ENCODE results near the gene PITX1. TPM values are rescaled to one million over a fixed set of nuclear protein-coding genes. Genes with fewer than 3 reads are reported as not detected.

The PITX1 gene
- total and polyA plus RNA-seq, 9 donors, result 0.11 to 3.1 (median 0.51) TPM; not detected in 1

DNA sequence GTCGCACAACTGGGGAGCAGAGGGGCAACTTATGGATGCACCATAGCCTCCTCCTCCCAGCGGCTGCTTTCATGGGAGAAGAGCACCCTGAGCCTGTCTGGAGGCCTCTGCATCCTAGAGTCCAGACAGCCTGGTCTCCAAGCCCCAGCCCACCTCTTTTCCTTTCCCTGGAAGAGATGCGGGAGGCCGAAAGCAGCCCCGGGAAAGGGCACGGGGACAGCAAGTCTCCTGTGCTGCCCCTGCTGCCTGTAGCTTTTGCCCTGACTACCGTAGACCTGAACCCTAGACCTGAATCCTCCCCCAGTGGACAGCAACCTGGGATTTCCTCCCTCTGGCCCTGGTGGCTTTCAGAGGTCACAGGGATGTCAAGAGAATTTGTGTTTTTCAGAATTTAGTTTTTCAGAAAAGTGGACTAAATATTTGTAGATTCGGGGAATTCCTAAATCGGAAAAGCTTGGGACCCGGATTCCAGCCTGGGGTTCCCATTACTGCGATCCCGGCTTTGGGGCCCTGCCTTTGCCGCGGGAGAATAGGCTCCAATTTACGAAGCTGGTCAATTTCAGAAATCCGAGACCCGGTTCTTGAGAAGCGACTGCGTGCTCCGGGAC is 4.3 kb upstream of the PITX1 start:
- no peak for DNase-seq
- Histone ChIP-seq H3K4me1 (ENCODE audit: insufficient read depth) (peaks cover 8% of the 10 kb centered on the region), H3K27me3 (no peaks in the 10 kb centered on the region), H3K4me3 (no peak overlapping the region), H3K27ac (no peak overlapping the region), H3K36me3 (no peaks in the 10 kb centered on the region), H3K9me3 (no peaks in the 10 kb centered on the region)
- intact Hi-C loops (cut with DNase I), result no loop called here
- 21 to 27% (median 24%) methylated on average over 18 to 20 of the region's 20 CpGs for WGBS, 3 donors
- TF ChIP-seq, protein P1, sequence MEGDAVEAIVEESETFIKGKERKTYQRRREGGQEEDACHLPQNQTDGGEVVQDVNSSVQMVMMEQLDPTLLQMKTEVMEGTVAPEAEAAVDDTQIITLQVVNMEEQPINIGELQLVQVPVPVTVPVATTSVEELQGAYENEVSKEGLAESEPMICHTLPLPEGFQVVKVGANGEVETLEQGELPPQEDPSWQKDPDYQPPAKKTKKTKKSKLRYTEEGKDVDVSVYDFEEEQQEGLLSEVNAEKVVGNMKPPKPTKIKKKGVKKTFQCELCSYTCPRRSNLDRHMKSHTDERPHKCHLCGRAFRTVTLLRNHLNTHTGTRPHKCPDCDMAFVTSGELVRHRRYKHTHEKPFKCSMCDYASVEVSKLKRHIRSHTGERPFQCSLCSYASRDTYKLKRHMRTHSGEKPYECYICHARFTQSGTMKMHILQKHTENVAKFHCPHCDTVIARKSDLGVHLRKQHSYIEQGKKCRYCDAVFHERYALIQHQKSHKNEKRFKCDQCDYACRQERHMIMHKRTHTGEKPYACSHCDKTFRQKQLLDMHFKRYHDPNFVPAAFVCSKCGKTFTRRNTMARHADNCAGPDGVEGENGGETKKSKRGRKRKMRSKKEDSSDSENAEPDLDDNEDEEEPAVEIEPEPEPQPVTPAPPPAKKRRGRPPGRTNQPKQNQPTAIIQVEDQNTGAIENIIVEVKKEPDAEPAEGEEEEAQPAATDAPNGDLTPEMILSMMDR (IDR thresholded peaks at IDR 0.05), result no peak
- TF ChIP-seq EP300 (IDR thresholded peaks at IDR 0.05), result no peak
- no peak for TF ChIP-seq POLR2A (IDR thresholded peaks at IDR 0.05)

DNA sequence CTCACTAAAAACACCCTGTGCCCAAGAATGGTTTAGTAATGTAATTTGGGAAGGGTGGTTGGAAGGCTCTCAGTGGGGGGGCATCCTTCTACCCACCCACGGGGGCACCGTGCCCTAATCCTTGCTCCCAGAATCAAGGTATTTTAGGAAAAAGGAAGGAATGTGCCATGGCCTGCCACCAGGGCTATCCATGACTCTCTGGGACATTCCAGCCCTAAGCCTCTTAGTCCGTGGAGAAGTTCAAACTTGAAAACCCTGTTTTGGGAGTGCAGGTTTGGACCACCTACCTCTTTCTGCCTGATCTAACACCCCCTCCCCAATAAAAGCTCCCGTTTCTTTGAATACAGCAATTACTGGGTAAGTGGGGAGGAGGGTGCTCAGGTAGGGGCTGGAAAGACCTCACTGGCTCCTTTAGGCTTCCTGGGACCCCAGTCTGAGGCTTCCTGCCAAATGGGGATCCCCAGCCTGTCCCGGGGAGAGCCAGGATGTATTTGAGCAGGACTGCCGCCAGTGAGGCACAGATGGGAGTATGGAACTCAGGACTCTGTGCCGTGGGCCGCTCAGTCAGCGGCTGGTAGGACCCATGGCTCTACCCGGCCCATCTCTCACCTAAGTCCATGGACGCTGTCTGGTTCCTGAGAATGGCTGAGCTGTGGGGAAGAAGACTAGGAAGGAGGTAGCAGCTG is 3.6 kb upstream of the PITX1 start:
- Histone ChIP-seq H3K36me3 (no peaks in the 10 kb centered on the region), H3K27me3 (no peaks in the 10 kb centered on the region), H3K4me3 (no peak overlapping the region), H3K27ac (no peak overlapping the region), H3K9me3 (no peaks in the 10 kb centered on the region), H3K4me1 (ENCODE audit: insufficient read depth) (peaks cover 11% of the 10 kb centered on the region)
- TF ChIP-seq EP300 (IDR thresholded peaks at IDR 0.05) (no peak), POLR2A (IDR thresholded peaks at IDR 0.05) (no peak)
- TF ChIP-seq, protein P1 (IDR thresholded peaks at IDR 0.05), result no peak
- no peak for DNase-seq
- intact Hi-C loops (cut with DNase I), result no loop called here
- 21 to 58% (median 25%) methylated on average over 11 of the region's 11 CpGs for WGBS, 3 donors

DNA sequence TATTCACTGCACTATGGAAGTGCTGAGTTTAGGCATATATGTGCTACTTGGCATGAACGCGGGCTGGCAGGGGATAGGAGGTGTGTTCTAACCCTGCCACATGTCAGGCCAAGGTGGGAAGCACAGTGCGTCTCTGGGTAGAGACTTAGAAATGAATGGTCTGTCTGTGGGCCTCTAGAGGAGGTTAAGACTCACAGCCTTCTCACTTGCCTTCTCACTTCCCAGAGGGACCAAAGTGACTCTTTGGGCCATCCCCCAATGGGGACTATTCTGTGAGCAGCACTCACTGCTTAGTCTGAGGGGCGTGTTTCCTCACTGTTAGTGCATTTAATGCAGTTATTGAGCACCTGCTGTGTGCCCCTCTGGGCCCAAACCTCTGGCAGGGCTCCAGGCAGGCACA is 2.4 kb upstream of the PITX1 start:
- H3K36me3 ChIP-seq, result no peaks in the 10 kb centered on the region
- 83 to 90% (median 87%) methylated on average over 4 of the region's 4 CpGs for WGBS, 3 donors
- no peak overlapping the region for H3K27ac ChIP-seq
- no peak for TF ChIP-seq POLR2A (IDR thresholded peaks at IDR 0.05)
- TF ChIP-seq, protein P1 (IDR thresholded peaks at IDR 0.05), result no peak
- TF ChIP-seq EP300 (IDR thresholded peaks at IDR 0.05), result no peak
- no peaks in the 10 kb centered on the region for H3K9me3 ChIP-seq
- intact Hi-C loops (cut with DNase I), result no loop called here
- no peak overlapping the region for H3K4me3 ChIP-seq
- H3K4me1 ChIP-seq (ENCODE audit: insufficient read depth), result peaks cover 11% of the 10 kb centered on the region
- no peak for DNase-seq
- H3K27me3 ChIP-seq, result peaks cover 3% of the 10 kb centered on the region

DNA sequence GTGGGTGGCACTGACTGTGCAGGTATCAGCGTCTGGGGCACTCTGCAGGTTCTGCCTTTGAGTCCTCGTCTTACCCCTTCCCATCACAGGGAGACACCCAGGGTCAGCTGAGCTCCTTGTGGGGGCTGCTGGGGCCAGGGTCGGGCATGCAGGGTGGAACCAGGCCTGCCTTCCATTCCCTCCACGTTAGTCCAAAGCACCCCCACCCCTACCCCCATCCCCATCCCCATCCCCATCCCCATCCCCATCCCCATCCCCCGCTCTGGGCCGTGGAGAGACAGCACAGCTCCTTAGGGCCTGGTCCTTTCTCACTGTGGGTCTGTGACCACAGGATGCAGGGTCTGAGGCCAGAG is 1.6 kb upstream of the PITX1 start:
- Histone ChIP-seq H3K4me3 (no peak overlapping the region), H3K27ac (no peak overlapping the region), H3K36me3 (no peaks in the 10 kb centered on the region), H3K9me3 (no peaks in the 10 kb centered on the region), H3K27me3 (peaks cover 6% of the 10 kb centered on the region), H3K4me1 (ENCODE audit: insufficient read depth) (peaks cover 11% of the 10 kb centered on the region)
- intact Hi-C loops (cut with DNase I), result no loop called here
- TF ChIP-seq POLR2A (IDR thresholded peaks at IDR 0.05) (no peak), EP300 (IDR thresholded peaks at IDR 0.05) (no peak)
- TF ChIP-seq, protein P1 (IDR thresholded peaks at IDR 0.05), result no peak
- DNase-seq, result no peak
- WGBS, 3 donors, result 71 to 85% (median 81%) methylated on average over 6 of the region's 6 CpGs

Measured in ovary (tissue), 9 donors.